Hypothalamus (tissue), 51 donors: Measurements from ENCODE around the gene EPB41.
"Not testable (repeated sequence)": the region's sequence is repeated elsewhere in the genome, so short reads cannot be mapped to it uniquely, and the experiment has no call there.

Source experiments
- DNase-seq, 51 donors: peaks; one replicate each; lab custom pipeline; 2025; lab: John Stamatoyannopoulos, UW

EPB41 gene

DNA sequence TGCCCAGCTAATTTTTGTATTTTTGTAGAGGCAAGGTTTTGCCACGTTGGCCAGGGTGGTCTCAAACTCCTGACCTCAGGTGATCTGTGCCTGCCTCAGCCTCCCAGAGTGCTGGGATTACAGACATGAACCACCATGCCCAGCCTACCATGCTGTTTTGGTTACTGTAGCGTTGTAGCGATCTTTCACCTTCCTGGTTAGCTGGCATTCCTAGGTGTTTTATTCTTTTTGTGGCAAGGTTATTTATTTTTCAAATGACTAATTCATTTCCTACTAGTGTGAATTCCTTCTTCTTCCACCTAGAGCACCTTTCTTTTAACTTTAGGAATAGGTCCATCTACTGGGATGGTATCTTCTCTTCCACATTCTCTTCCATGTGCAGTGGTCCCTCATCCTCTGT, 180.1 kb downstream of the EPB41 start:
- no peak for DNase-seq

GRCh38 chr1:29094954-29095353, 180.6 kb downstream of the EPB41 start:
- DNase-seq, result no peak

DNA sequence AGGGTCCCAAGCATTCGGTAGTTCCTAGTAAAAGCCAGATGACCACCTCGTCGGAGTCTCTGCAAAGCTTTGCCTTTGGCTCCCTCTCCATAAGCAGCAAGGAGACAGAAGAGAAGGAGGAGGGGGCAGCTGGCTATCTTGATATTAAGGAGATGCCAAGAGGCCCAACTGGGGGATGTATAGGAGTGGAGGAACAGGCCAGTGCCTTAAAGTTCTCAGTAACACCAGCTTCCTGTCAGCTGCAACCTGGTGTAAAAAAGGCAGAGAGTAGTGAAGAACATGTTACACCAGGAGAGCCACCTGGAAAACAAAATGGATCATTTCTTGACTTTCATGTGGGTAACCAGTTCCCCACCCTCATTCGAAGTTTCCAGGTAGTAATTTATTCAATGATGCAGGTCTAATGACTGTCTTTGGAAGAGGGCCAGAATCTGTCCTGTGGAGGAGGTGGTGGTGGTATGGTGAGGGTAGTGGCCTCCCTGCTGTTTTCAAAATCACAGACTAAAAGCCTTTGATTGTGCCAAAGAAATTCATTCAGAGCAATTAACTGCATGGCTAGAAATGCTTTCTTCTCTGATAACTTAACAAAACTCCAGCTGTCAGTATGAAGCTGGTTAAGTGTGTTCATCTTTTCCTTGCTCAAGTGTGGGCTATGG, 182.0 kb downstream of the EPB41 start:
- DNase-seq, result no peak

- DNase-seq, result no peak
Observed at GRCh38 chr1:29099286-29099685, 184.9 kb downstream of the EPB41 start.

DNA sequence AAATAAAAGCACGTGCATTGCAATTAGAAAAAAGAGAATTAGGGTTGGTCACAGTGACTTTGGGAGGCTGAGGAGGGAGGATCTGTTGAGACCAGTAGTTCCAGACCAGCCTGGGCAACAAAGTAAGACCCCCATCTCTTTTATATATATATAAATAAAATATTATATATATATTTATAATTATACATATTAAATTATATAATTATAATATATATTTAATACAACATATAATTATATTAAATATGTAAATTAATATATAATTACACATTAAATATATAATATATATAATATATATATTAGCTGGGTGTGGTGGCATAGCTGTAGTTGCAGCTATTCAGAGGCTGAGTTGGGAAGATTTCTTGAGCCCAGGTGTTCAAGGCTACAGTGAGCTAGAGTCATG, 186.1 kb downstream of the EPB41 start:
- DNase-seq, result no peak

DNA sequence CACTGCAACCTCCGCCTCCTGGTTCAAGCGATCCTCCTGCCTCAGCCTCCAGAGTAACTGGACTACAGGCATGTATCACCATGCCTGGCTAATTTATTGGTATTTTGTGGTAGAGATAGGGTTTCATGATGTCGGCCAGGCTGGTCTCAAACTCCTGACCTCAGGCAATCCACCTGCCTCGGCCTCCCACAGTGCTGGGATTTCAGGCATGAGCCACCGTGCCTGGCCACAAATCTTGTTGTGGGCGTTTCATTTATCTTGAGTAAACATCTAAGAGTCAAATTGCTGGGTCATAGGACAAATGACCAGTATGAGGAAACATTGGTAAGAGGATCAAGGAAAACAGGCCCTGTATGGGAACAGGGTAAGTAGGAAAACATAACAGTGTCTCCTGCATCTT, 191.5 kb downstream of the EPB41 start:
- DNase-seq, result no peak

GRCh38 chr1:29108041-29108440, 193.7 kb downstream of the EPB41 start:
- DNase-seq, result not testable (repeated sequence)

- peak in 1 of 51 donors; percentile 17 for DNase-seq
Observed at GRCh38 chr1:29112705-29113412, 198.5 kb downstream of the EPB41 start.

GRCh38 chr1:29113413-29114117, 199.2 kb downstream of the EPB41 start:
- DNase-seq, result no peak

DNA sequence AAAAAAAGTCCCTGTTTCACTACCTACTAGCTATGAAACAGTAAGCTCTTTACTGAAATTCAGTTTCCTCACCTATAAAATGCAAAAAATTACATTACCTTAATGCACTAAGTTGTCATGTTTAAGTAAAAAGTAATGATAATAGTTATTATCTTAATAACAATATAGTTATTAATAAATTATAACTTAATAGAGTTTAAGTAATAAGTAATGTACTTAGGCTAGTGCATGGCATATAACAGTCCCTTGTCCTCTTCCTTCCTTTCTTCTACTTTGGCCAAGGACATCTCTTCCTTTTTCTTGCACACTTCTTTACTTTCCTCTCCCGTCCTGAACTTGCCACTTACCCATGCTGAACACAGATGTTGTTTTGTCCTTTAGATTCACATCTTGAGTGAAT, 200.3 kb downstream of the EPB41 start:
- DNase-seq, result no peak

- DNase-seq, result no peak
Observed at GRCh38 chr1:29117381-29117780, 203.0 kb downstream of the EPB41 start.

DNA sequence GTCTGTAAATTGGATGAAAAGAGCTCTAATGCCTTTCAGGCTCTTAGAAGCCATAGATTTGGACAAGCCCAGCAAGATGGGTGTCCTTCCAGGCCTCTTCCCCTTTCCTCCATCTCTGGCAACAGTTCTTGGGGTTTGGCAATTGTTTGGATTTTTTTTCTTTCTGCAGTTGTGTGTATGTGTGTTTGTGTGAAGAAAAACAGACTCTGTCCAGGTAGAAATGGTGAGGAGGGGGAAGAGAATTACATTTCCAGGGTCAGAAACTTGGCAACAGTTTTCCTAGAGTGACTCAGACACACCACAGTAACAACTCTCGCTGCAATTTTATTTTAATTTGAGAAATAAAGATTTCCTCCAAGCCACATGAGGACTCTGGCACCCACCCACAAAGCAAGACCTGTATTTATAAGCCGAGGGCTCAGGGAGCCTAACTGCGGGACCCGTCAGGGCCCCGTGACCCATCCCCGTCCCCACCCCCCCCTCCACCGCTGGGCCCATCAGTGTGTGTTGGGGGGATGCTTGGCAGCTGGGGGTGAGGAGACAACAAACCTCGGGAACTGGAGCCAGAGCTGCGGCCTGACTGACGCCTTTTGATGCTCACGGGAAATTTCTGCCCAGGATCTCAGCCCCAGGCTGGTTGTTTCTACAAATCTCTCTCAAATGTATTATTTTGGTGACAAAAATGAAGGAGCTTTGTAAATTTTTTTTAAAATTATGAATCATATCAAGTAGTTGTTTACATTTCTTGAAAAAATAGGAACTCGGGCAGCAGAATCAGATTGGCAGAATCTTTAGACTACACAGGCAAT, 205.0 kb downstream of the EPB41 start:
- DNase-seq, result no peak

GRCh38 chr1:29120367-29120766, 206.0 kb downstream of the EPB41 start:
- no peak for DNase-seq

- DNase-seq, result no peak
Observed at GRCh38 chr1:29120947-29121485, 206.6 kb downstream of the EPB41 start.

DNA sequence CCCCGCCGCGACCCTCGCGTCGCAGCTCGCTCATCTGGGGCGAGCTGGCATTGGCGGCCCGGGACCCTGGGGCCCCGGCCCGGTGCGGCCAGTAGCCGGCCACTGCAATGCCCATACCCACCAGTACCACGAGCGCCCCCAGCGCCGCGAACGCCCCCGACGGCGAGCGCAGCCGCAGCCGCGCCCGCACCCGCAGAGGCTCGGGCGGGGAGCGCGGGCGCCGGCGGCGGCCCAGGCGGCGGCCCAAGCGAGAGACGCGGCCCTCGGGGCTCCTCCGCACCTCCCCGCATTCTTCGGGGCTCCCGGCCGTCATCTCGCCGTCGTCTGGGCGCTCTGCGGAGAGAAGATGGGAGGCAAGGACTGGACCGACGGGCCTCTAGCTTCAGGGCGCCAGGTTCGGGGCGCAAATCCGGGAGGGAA, 207.2 kb downstream of the EPB41 start:
- DNase-seq, result no peak

DNA sequence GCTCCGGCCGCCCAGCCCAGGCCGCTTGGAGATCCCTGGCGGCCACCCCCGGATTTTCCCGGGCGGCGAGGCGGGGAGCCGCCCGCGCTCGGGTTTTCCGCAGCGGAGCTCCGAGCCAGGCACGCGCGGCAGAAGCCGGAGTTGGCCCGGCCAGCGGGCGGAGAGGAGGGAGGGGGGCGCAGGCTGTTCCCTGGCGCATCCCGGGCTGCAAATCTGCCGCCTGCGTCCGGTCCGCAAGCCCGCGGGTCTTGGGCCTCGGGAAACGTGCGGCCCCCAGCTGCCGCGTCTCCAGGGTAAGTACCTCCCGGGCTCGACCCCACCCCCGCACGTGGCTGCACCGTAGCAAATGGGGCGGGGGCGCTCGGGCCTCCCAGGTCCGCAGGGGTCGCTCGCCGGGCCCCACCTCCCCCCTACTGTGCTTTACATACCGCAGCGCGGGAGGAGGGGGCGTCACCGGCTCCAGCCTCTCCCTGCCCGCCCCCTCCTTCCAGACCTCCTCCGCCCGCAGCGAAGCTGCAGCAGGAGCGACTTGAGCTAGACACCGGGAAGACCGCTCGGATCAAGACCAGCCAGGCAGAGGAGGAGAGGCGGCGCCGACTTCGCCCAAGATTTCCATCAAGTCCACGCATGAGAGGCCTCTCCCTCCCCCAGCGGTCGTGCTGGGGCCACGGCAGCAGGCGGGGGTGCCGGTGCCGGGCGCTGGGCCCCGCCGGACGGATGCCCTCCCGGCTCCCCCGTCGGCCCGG, 207.7 kb downstream of the EPB41 start:
- peak in 1 of 51 donors; percentile 23 for DNase-seq

DNA sequence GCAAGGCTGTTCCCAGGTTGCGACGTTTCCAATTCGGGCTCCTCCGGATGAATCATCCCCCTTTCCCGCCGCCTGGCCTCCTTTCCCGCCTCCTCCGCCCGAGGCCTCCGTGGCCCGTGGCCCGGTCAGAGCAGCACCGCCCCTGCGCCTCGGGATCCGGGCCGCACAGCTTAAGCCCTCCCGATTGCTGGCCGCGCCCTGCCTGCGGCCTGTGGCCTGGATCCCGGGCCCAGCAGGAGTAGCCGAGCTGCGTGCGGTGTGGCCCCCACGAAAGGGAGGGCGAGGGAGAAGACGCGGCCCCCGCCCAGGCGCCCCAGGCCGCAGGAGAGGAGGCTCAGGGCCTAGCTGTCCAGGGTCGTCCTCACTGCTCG, 208.3 kb downstream of the EPB41 start:
- peak in 1 of 51 donors; percentile 7 for DNase-seq

GRCh38 chr1:29123053-29123886, 208.9 kb downstream of the EPB41 start:
- DNase-seq, result no peak

- no peak for DNase-seq
Observed at GRCh38 chr1:29123887-29124365, 209.6 kb downstream of the EPB41 start, which contains the start of gene TMEM200B. Gene TMEM200B (minus strand): TSS chr1:29123903. CDS start chr1:29121828, 2,075 bp downstream.
